RWPE2 (cell line): ENCODE measurements around the gene HPSE2.

Experiments
- ATAC-seq: fragments of 200-7000 bp; cut with Tn5 transposase; 3 replicates; pipeline ENCODE4 v1.9.1; 2021; ENCODE audit warnings: low read depth
- DNase-seq: peaks from one replicate; pipeline ENCODE4 v3.0.0-alpha.2; 2020; ENCODE audit warnings: low spot score
- H3K27ac ChIP-seq: fragments of 450-650 bp; 2 replicates; pipeline ENCODE4 v1.5.1; 2017; ENCODE audit warnings: mild to moderate bottlenecking; ENCODE audit not compliant: poor library complexity, severe bottlenecking
- H3K27me3 ChIP-seq: fragments of 250-450 bp; sonication (Bioruptor Pico); 2 replicates; pipeline ENCODE4 v1.5.1; 2021; ENCODE audit warnings: mild to moderate bottlenecking, moderate library complexity; ENCODE audit not compliant: insufficient read depth, poor library complexity, severe bottlenecking
- H3K36me3 ChIP-seq: fragments of 250-450 bp; sonication (Bioruptor Pico); 2 replicates; pipeline ENCODE4 v1.5.1; 2020; ENCODE audit warnings: low read depth, mild to moderate bottlenecking, moderate library complexity
- H3K4me1 ChIP-seq: fragments of 250-450 bp; sonication (Bioruptor Pico); 2 replicates; pipeline ENCODE4 v1.5.1; 2021; ENCODE audit warnings: mild to moderate bottlenecking, moderate library complexity; ENCODE audit not compliant: insufficient read depth, poor library complexity, severe bottlenecking
- H3K4me3 ChIP-seq: fragments of 250-450 bp; sonication (Bioruptor Pico); 2 replicates; pipeline ENCODE4 v1.5.1; 2021; ENCODE audit warnings: mild to moderate bottlenecking, moderate library complexity; ENCODE audit not compliant: severe bottlenecking
- H3K9me3 ChIP-seq: fragments of 250-450 bp; sonication (Bioruptor Pico); 2 replicates; pipeline ENCODE4 v1.5.1; 2021; ENCODE audit warnings: mild to moderate bottlenecking, moderate library complexity; ENCODE audit not compliant: severe bottlenecking
- TF ChIP-seq, protein P1 (sequence below): fragments of 450-650 bp; IDR thresholded peaks from one replicate; pipeline ENCODE4 v1.5.1; 2017; ENCODE audit warnings: mild to moderate bottlenecking, moderate library complexity; ENCODE audit not compliant: poor library complexity, severe bottlenecking

HPSE2 gene

DNA sequence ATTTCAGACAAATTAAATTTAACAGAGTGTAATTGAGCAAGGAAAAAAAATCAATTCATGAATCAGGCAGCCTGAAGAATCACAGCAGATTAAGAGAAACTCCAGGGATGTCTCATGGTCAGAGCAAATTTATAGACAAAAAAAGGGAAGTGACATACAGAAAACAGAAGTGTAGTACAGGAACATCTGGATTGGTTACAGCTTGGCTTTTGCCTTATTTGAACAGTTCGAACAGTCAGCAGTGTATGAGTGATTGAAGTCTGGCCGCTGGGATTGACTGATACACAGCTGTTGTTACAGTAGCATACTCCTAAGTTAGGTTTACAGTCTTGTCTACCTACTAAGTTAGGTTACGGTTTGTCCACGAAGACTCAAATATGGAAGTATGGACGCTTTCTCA lies 255.3 kb downstream of the HPSE2 start:
- no peak for DNase-seq
- ATAC-seq, result no peak
- TF ChIP-seq, protein P1, sequence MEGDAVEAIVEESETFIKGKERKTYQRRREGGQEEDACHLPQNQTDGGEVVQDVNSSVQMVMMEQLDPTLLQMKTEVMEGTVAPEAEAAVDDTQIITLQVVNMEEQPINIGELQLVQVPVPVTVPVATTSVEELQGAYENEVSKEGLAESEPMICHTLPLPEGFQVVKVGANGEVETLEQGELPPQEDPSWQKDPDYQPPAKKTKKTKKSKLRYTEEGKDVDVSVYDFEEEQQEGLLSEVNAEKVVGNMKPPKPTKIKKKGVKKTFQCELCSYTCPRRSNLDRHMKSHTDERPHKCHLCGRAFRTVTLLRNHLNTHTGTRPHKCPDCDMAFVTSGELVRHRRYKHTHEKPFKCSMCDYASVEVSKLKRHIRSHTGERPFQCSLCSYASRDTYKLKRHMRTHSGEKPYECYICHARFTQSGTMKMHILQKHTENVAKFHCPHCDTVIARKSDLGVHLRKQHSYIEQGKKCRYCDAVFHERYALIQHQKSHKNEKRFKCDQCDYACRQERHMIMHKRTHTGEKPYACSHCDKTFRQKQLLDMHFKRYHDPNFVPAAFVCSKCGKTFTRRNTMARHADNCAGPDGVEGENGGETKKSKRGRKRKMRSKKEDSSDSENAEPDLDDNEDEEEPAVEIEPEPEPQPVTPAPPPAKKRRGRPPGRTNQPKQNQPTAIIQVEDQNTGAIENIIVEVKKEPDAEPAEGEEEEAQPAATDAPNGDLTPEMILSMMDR, result no peak
- H3K4me3 ChIP-seq, result no peak overlapping the region
- no peaks in the 10 kb centered on the region for H3K4me1 ChIP-seq
- H3K36me3 ChIP-seq, result no peaks in the 10 kb centered on the region
- peaks cover 20% of the 10 kb centered on the region for H3K27me3 ChIP-seq
- no peak overlapping the region for H3K27ac ChIP-seq
- H3K9me3 ChIP-seq, result no peaks in the 10 kb centered on the region

DNA sequence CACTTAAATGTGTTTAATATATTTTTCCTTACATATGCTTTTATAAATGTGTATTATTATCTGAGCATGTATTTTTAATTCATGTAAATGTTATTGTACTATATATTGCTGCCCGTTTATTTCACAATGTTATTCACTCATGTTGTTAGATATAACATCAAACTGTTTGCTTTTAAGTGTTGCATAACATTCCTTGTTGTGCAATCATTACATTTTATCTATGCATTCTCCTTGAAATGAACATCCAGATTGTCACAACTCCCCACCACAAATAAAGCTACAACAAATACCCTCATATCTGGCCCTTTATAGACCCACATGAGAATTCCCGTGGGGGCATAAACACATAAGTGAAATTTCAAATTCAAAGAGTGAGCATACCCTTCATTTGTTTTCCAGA lies 264.2 kb downstream of the HPSE2 start:
- H3K4me1 ChIP-seq, result no peaks in the 10 kb centered on the region
- no peaks in the 10 kb centered on the region for H3K36me3 ChIP-seq
- no peak overlapping the region for H3K27ac ChIP-seq
- TF ChIP-seq, protein P1, result no peak
- DNase-seq (no peak), ATAC-seq (no peak)
- no peak overlapping the region for H3K4me3 ChIP-seq
- no peaks in the 10 kb centered on the region for H3K27me3 ChIP-seq
- no peaks in the 10 kb centered on the region for H3K9me3 ChIP-seq

DNA sequence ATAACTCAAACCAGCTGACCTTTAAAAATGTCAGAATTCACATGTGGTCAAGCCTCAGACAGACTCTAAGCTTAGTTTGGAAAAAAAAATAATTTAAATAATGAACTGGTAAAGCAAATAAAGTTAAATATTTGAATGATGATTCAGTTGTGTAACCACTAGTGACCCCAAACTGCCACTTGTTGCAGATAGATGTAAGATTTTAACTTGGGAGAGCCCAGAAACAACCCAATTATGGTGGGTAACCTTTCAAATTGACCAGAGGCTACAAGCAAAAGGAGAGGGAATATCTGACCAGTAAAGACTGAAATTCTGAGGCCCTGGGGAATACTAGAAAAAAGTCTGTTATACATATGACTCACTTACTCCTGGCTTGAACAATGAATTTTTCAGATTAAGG lies 268.1 kb downstream of the HPSE2 start:
- no peak overlapping the region for H3K4me3 ChIP-seq
- DNase-seq, result no peak
- no peak for ATAC-seq
- no peaks in the 10 kb centered on the region for H3K36me3 ChIP-seq
- H3K27me3 ChIP-seq, result no peaks in the 10 kb centered on the region
- TF ChIP-seq, protein P1, result no peak
- H3K4me1 ChIP-seq, result no peaks in the 10 kb centered on the region
- no peaks in the 10 kb centered on the region for H3K9me3 ChIP-seq
- H3K27ac ChIP-seq, result no peak overlapping the region

- ATAC-seq (no peak), DNase-seq (no peak)
- TF ChIP-seq, protein P1, result no peak
- H3K27ac ChIP-seq, result no peak overlapping the region
- no peak overlapping the region for H3K4me3 ChIP-seq
- H3K4me1 ChIP-seq, result no peaks in the 10 kb centered on the region
- H3K9me3 ChIP-seq, result no peaks in the 10 kb centered on the region
- no peaks in the 10 kb centered on the region for H3K27me3 ChIP-seq
- H3K36me3 ChIP-seq, result no peaks in the 10 kb centered on the region
Observed at GRCh38 chr10:98963608-98964007, 272.0 kb downstream of the HPSE2 start.

GRCh38 chr10:98959379-98959778 lies 276.3 kb downstream of the HPSE2 start:
- DNase-seq, result no peak
- no peak overlapping the region for H3K4me3 ChIP-seq
- TF ChIP-seq, protein P1, result no peak
- no peaks in the 10 kb centered on the region for H3K27me3 ChIP-seq
- H3K4me1 ChIP-seq, result no peaks in the 10 kb centered on the region
- H3K9me3 ChIP-seq, result no peaks in the 10 kb centered on the region
- no peak for ATAC-seq
- no peaks in the 10 kb centered on the region for H3K36me3 ChIP-seq
- H3K27ac ChIP-seq, result no peak overlapping the region
